Mononuclear cell (primary cell): Measurements from ENCODE around the gene CEP295NL. TPM values are rescaled to one million over a fixed set of nuclear protein-coding genes. Genes with fewer than 3 reads are reported as not detected.
"Not testable (repeated sequence)": the region's sequence is repeated elsewhere in the genome, so short reads cannot be mapped to it uniquely, and the experiment has no call there.

Experiments used
- H3K27me3 ChIP-seq: 2 replicates; pipeline ENCODE4 v1.6.0; 2011; ENCODE audit warnings: low read length, control low read depth; ENCODE audit not compliant: insufficient read depth
- H3K4me1 ChIP-seq: 2 replicates; pipeline ENCODE4 v1.5.1; 2011; ENCODE audit warnings: mild to moderate bottlenecking, low read length, control low read depth; ENCODE audit not compliant: insufficient read depth
- H3K4me3 ChIP-seq: 2 replicates; pipeline ENCODE4 v1.5.1; 2011; ENCODE audit warnings: mild to moderate bottlenecking, low read length, moderate library complexity
- H3K9me3 ChIP-seq: 2 replicates; pipeline ENCODE4 v1.5.1; 2011; ENCODE audit warnings: low read depth, mild to moderate bottlenecking, control low read depth, low read length
- total RNA-seq: library from RNA; depleted of rRNA; stranded (reverse); fragments of >200 nt; gene quantifications from one replicate; pipeline ENCODE4 v1.2.3, GENCODE V29; 2012

CEP295NL gene
- total RNA-seq, 1 donor = 5.9 TPM

- Histone ChIP-seq H3K4me3 (no peak overlapping the region), H3K9me3 (no peaks in the 10 kb centered on the region), H3K4me1 (peaks cover 45% of the 10 kb centered on the region), H3K27me3 (no peaks in the 10 kb centered on the region)
These were observed 26.9 kb downstream of the CEP295NL start for GRCh38 chr17:78876094-78876597.

DNA sequence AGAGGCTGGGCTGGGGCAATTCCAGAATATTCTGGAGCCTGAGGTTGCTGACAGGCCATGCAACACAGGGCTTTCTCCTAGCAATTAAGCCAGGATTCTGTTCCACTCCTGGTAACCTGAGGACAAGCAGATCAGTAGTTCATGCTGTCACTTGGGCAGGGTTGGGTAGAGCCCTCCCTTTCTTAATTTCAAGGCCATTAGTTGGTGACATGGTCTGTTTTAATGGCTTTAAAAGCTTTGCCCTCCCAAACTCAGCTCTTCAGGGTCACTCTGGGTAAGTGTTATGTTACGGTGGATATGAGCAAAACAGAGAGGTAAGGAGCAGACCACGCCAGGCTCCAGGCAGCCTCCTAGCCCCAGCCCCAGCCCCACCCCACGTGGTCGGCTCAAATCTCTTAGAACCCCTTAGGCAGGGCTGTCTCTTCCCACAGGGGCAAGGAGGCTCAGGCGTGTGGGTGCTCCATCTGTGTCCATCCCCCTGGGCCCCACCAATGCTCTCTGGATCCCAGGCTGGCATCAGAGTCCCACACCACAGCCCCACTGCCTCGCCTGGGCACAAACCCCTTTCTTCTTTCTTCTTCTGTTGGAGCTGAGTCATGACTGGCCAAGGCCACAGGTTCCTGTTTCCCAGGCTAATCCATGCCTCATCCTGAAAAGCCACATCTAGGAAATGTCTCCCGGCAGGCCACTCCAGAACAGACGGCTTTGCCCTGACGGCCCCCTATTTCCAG, 27.5 kb downstream of the CEP295NL start:
- no peaks in the 10 kb centered on the region for H3K9me3 ChIP-seq
- no peaks in the 10 kb centered on the region for H3K27me3 ChIP-seq
- no peak overlapping the region for H3K4me3 ChIP-seq
- peaks cover 39% of the 10 kb centered on the region for H3K4me1 ChIP-seq

DNA sequence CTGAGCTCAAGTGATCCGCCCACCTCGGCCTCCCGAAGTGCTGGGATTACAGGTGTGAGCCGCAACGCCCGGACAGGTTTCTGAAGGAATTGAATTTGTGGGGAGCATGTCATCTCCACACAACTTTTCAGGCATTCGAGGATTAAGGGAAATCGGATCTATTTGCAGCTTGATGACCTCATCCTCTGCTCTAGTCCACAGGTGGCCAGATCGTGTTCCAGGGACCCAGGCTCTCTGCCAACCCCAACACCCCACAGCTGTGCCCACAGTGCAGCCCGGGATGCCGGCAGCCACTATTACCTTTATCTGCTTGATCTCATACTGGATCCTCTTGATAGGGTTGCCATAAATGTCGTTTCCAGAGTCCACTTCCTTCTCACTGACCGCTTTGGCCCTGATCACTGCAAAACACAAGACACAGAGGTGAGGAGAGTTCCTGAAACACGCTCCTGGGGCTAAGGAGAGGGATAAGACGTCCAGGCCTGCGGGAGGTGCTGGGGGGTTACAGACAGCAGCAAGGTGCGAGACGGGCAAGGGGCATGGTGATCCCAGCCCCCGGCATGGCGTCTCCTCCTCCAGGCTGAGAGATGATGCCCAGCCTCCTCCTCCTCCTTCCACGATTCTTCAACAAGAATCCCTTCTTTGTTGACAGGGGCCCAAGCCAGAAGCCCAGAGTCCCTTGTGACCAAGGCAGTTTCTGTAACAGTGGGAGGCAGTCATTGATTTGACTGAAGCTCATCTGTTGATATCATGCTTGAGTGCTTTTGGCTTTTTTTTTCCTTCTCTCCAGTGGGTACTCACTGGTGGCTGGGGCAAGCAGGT, 29.3 kb downstream of the CEP295NL start:
- H3K4me1 ChIP-seq = peaks cover 21% of the 10 kb centered on the region
- H3K9me3 ChIP-seq = no peaks in the 10 kb centered on the region
- H3K4me3 ChIP-seq = no peak overlapping the region
- no peaks in the 10 kb centered on the region for H3K27me3 ChIP-seq

- Histone ChIP-seq H3K4me3 (no peak overlapping the region), H3K9me3 (no peaks in the 10 kb centered on the region), H3K4me1 (peaks cover 21% of the 10 kb centered on the region), H3K27me3 (no peaks in the 10 kb centered on the region)
These were observed 30.5 kb downstream of the CEP295NL start for GRCh38 chr17:78872486-78872885.

- Histone ChIP-seq H3K4me3 (no peak overlapping the region), H3K4me1 (peaks cover 28% of the 10 kb centered on the region), H3K9me3 (no peaks in the 10 kb centered on the region), H3K27me3 (no peaks in the 10 kb centered on the region)
These were observed 32.4 kb downstream of the CEP295NL start for GRCh38 chr17:78870621-78871020.

DNA sequence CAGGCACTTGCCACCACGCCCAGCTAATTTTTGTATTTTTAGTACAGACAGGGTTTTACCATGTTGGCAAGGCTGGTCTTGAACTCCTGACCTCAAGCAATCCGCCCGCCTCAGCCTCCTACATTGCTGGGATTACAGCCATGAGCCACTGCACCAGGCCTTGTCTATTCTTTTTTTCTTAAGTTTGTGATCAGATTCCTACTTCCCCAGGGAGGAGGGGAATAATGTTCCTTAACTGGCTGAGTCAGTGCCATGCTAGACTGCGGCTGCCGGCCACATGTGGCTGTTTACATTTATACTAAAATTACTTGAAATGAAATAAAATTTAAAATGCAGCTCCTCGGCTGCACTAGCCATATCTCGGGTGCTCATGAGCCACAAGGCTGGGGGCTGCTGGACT, 34.6 kb downstream of the CEP295NL start:
- peaks cover 21% of the 10 kb centered on the region for H3K4me1 ChIP-seq

GRCh38 chr17:78867046-78867445, 36.0 kb downstream of the CEP295NL start:
- not testable (repeated sequence) for H3K27me3 ChIP-seq, H3K9me3 ChIP-seq, H3K4me3 ChIP-seq
- H3K4me1 ChIP-seq = peaks cover 29% of the 10 kb centered on the region

More for the DNA sequence above, 34.6 kb downstream of the CEP295NL start:
- no peaks in the 10 kb centered on the region for H3K9me3 ChIP-seq
- H3K27me3 ChIP-seq = no peaks in the 10 kb centered on the region
- no peak overlapping the region for H3K4me3 ChIP-seq

GRCh38 chr17:78865682-78866390, 37.2 kb downstream of the CEP295NL start:
- Histone ChIP-seq H3K4me1 (peaks cover 39% of the 10 kb centered on the region), H3K4me3 (no peak overlapping the region), H3K27me3 (no peaks in the 10 kb centered on the region)

DNA sequence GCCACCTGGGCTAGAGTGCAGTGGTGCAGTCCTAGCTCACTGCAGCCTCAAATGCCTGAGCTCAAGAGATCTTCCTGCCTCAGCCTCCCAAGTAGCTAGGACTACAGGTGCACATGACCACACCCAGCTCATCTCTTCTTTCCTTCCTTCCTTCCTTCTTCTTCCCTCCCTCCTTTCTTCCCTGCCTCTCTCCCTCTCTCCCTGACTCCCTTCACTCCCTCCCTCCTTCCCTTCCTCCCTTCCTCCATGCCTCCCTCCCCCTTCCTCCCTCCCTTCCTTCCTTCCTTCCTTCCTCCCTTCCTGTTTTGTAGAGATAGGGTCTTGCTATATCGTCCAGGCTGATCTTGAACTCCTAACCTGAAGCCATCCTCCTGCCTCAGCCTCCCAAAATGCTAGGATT, 38.9 kb downstream of the CEP295NL start:
- H3K9me3 ChIP-seq = no peaks in the 10 kb centered on the region
- peaks cover 39% of the 10 kb centered on the region for H3K4me1 ChIP-seq
- H3K4me3 ChIP-seq = no peak overlapping the region
- no peaks in the 10 kb centered on the region for H3K27me3 ChIP-seq

More at GRCh38 chr17:78865682-78866390, 37.2 kb downstream of the CEP295NL start:
- no peaks in the 10 kb centered on the region for H3K9me3 ChIP-seq

GRCh38 chr17:78862073-78863023, 40.7 kb downstream of the CEP295NL start:
- no peaks in the 10 kb centered on the region for H3K27me3 ChIP-seq
- H3K4me3 ChIP-seq = no peak overlapping the region
- H3K4me1 ChIP-seq = peaks cover 38% of the 10 kb centered on the region
- no peaks in the 10 kb centered on the region for H3K9me3 ChIP-seq

DNA sequence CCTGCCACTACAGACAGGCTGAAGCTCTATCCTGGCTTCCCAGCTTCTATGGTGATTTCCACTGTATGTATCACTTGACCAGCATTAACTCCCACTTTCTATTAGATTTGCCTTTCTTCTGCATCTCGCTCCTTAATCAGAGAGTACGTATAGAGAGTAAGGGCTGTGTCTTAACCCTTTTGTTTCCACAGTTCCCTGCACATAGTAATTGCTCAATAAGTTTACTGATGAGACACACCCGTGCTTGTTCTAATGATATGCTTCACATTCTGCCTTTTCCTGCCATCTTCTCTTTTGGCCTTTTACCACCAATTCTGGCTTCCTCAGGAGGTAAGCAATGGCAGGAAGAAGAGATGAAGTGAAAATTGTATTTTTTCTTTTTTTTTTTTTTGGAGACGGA, 41.8 kb downstream of the CEP295NL start:
- Histone ChIP-seq H3K4me1 (peaks cover 27% of the 10 kb centered on the region), H3K9me3 (no peaks in the 10 kb centered on the region), H3K4me3 (no peak overlapping the region), H3K27me3 (no peaks in the 10 kb centered on the region)

GRCh38 chr17:78859051-78859450, 44.0 kb downstream of the CEP295NL start:
- Histone ChIP-seq H3K9me3 (no peaks in the 10 kb centered on the region), H3K4me3 (no peak overlapping the region), H3K4me1 (peaks cover 19% of the 10 kb centered on the region), H3K27me3 (no peaks in the 10 kb centered on the region)

DNA sequence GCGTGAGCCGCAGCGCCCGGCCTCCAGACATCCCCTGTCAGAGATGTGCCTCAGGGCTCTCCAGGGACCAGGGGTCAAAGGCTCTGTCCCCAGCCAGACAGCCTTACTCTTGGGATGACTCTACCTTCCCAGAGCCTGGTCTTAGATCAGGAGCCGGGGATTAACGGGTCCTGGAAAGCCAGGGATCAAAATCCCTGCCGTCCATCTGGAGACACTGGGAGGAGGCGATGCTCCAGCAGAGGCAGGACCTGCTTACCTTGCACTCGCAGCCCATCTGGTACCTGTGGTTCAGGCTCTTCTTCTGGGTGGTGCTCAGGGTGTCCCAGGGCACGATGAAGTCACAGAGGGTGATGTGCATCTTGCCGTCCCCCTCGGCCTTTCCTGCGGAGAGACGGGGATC, 45.7 kb downstream of the CEP295NL start:
- no peaks in the 10 kb centered on the region for H3K27me3 ChIP-seq
- H3K4me1 ChIP-seq = peaks cover 12% of the 10 kb centered on the region
- no peaks in the 10 kb centered on the region for H3K9me3 ChIP-seq
- no peak overlapping the region for H3K4me3 ChIP-seq

- Histone ChIP-seq H3K27me3 (no peaks in the 10 kb centered on the region), H3K4me1 (no peaks in the 10 kb centered on the region), H3K9me3 (no peaks in the 10 kb centered on the region), H3K4me3 (no peak overlapping the region)
These were observed 47.3 kb downstream of the CEP295NL start for GRCh38 chr17:78855561-78856165.
